DMS153 (cell line): ENCODE data around the gene ATG4A.

Experiments
- DNase-seq: peaks from one replicate; lab custom pipeline; 2025; lab: John Stamatoyannopoulos, UW

The ATG4A gene

DNA sequence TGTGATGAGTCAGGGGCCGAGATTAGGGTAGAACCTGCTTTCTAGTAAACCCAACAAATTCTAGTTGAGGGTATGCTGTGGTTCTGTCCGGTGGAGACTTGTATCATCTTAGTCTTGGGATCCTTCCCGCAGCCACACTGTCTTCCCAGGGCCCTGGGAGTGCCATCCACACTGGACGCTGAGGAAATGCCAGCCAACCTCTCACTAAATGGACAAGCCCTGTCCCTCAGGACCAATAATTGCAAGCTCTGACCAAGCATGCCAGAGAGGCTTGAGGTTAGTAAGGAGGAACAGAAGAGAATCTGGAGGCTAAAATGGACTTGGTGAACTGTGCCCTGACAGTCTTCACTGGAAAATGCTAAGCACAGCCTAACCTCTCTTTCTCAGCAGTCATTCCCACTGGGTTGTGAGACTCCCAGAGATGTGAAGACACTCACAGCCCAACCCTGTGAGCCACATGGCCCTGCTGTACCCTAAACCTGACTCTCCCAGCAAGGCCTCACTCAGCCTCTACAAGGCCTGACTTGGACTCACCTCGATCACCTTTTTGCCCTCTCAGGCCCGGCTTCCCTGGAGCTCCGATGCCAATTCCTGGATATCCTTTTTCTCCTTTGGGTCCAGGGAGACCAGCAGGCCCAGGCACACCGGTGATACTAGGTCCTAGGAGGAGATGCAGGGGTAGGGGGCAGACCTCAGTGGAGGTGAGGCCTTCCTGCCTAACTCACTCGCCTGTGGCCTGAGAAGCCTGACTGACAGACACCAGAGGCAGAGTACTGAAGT lies 77.6 kb downstream of the ATG4A start:
- no peak for DNase-seq

DNA sequence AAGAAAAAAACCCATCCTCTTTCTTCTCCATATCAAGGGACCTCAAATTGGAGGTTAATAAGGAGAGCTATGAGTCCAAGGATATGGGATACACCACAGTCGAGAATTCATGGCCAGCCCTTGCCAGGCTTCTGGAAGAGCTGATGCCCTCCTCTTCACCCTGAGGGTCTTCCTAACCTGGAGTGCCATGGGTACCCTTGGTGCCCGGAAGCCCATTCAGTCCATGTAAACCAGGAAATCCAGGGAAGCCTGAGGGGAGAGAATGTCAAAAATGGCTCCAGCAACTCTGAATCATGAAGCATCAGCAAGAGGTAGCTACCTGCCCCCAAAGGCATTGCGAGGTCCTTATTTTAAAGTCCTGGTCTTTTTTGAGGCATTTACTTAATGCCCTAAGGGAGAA lies 78.2 kb downstream of the ATG4A start:
- no peak for DNase-seq

DNA sequence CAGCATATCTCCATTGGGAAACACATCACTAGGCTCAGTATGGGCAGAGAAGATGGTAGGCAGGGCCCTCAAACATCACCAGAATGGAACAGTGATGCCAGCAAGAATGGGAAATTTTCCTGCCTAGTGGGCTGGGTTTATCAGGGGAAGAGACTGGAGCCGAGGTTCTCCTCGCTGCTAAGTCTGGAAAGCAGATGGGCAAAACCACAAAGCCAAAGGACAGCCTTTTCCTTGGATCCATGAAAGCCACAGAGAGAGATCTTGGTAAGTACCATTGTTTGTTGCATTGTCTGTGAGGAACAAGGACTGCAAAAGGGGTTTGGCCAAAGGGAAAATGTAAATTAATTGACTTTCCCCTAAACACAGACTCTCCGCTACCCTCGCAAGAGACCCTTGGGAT lies 80.1 kb downstream of the ATG4A start:
- DNase-seq: no peak

DNA sequence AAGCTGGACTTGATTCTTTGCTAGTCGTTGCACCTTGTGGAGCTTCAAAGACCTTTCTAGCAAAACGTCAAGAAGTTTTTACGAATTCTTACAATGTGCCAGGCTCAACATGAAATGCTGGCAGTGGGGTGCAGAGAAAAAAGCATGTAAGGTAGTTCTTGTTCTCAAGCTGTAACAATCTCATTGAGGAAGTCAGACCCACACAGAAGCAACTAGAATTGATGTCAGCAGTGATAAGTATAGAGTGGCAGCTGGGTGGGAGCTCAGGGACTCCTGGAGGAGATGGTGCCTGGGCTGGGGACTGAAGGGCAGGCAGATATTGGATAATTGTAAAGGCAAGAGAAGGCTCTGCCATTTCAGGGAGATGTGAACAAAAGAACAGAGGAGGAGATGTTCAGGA lies 82.3 kb downstream of the ATG4A start:
- no peak for DNase-seq

DNA sequence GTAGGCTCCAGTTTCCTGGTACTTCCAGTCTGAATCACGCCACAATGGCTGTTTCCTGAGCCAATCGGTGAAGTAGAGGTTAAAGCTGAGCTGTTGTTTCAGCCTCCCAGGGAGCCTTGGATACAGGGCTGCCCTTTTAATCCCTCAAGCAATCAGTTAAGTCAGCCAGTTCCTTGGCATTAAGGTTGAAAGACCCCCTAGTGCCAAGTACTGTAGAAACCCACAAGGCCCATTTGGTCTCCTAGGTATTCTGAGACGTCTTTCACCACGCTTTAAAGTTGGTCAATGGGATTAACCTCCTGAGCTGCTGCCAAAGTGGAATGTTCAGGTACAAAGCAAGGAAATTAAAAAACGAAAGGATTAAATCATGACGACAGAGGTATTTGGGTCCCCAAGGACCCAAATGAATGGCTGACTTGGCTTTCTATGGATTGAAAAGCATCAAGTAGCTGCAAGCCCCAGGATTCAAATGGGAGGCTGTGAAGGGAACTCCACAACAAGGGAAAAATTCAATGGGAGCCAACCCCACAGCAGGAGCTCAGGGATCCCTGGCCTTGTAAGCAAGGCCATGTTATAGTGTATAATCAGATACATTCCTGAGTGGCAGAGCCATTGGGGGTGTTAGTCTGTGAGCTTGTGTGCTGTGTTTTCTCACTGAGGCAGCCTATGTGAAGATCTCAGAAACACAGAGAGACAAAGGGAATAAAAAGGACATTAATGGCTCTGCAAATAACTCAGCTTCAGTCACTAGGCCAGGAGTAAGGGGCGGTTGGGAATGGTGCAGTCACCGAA lies 86.0 kb downstream of the ATG4A start:
- no peak for DNase-seq

DNA sequence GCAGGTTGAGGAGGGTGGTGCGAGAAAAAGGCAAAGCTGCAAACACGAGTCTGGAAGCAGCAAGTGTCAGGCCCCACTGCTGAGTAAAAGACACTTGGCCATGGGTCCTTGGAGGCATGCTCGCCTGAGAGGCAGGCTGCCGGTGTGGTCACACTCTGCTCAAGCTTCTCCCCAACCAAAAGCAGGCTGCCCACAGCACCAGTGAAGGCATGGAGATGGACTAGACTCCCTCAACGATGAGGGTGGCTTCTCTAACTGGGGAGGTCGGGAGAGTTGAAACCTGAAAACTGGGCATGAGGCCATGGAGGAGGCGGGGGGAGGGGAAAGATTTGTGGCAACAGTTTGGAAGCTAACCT lies 86.5 kb downstream of the ATG4A start:
- no peak for DNase-seq

DNA sequence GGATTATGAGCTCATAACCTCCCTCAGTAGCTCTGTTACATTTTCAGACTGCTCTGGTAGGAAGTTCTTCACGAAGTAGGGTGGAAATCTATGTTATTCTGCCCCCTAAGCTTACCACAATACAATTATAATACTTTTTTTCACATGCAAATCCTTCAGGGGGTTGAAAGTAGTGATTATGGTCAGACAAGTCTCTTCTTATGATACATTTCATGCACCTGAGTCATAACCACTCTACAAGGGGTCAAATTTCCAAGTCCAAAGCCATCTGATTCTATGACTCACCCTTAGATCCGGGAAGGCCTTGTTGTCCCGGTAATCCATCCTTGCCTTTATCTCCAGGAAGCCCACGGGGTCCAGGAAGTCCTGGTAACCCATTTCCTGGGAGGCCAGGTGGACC lies 95.2 kb downstream of the ATG4A start:
- no peak for DNase-seq

DNA sequence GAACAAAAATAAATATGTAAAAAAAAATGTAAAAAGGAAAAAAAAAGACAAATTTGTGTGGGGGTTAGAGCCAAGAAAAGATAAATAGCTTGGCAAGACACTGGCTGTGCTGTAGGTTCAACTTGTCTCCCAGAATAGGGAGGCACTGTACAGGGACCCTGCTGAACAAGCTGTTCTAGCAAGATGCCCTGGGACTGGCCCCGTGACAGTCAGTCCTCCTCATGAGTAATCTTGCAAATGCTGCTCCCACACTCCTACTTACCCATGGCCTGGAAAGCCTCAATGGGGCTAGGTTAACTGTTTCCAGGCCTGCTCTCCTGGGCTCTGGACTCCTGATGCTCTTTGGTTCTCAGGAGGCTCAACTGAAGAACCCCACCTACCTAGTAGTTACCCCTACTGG lies 106.8 kb downstream of the ATG4A start:
- DNase-seq: no peak

DNA sequence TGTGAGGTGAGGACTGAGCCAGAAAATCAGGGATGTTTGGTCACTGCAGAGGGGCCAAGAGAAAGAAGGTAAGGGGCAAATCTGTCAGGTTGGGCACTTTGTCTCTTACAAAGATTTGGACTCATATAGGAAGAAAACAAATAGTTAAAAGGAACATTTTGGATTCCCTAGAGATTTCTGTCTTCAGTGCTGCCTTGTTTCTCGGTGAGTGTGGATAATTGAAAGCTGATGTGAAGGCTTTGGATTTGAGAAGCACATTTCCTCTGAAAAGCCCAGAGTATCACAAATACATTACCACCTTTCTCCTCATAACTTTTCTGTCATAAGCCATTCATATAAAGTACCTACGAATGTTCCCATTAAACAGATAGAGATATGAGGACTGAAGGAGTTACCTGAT lies 107.5 kb downstream of the ATG4A start:
- no peak for DNase-seq

DNA sequence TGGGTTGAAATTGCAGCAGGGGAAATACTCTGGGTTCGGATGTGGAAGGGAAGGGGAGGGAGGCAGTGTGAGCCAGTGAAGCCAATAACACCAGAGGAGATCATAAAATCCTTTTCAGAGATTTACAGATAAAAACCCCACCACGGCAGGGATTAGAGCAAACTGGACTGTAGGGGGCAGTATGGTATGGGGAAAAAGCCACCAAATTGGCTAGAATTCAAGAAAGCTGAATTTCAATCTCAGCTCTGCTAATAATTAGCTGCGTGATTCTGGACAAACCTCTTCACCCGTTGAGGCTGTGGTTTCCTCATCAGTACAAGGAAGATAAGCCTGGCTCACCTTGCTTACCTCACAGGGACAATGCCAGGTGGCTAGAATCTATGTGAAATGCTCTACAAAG lies 108.1 kb downstream of the ATG4A start:
- DNase-seq: no peak

DNA sequence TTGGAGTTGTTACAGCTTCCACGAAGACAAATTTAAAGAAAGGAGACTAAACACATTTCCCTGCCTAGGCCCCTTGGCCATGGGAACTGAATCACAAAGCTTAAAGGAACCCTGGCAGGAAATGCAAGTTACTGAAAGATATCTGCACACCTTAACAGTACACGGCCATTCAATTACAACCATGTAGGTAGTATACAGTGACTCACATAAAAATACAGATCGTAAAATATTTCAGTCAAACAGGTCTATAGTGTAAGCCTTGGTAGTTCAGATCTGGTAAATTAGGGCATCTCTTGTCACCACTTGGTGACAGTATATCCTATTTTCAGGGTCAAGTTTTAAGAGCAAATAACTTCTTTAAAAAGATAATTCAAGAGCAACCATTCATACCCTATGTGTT lies 112.0 kb downstream of the ATG4A start:
- no peak for DNase-seq
